Gastrocnemius medialis (tissue), 4 donors: ENCODE data around the gene KRT80.

ENCODE experiments used
- CTCF ChIP-seq, 5 experiments: fragments of 450-650 bp in 3 of 5; fragments of 200-600 bp in 2 of 5; sonication (generic) in 2 of 5; IDR thresholded peaks in 4 of 5; conservative IDR thresholded peaks in 1 of 5; 1 replicate in 4 of 5; 2 replicates in 1 of 5; pipeline ENCODE4 v1.5.1; 2016 to 2019; ENCODE audit warnings: antibody characterized with exemption in 5 of 5, mild to moderate bottlenecking in 3 of 5, moderate library complexity in 3 of 5
- POLR2A ChIP-seq, 2 donors: fragments of 450-650 bp; IDR thresholded peaks; one replicate each; pipeline ENCODE4 v1.6.1; 2017; ENCODE audit warnings: antibody characterized with exemption in 2 of 2, mild to moderate bottlenecking in 2 of 2, moderate library complexity in 2 of 2

GRCh38 chr12:52127683-52128450 is 63.9 kb downstream of the KRT80 start:
- TF ChIP-seq POLR2A (IDR thresholded peaks at IDR 0.05) = no peak
- no peak for TF ChIP-seq CTCF (IDR thresholded peaks at IDR 0.05 in 4 of 5, conservative IDR thresholded peaks at IDR 0.05 in 1 of 5)
